Peyer's patch (tissue), 4 donors: ENCODE data around the gene EDN2. TPM values are rescaled to one million over a fixed set of nuclear protein-coding genes. Genes with fewer than 3 reads are reported as not detected.

Experiments
- DNase-seq, 3 donors: peaks; one replicate each; pipeline ENCODE4 v3.0.0-alpha.2; 2017 to 2019
- H3K27ac ChIP-seq, 4 donors: fragments of 200-600 bp; sonication (generic); one replicate each; pipeline ENCODE4 v1.5.1; 2016 to 2019
- H3K27me3 ChIP-seq, 2 donors: fragments of 200-600 bp; sonication (generic); one replicate each; pipeline ENCODE4 v1.5.1; 2019
- H3K36me3 ChIP-seq, 3 donors: fragments of 200-600 bp; sonication (generic); one replicate each; pipeline ENCODE4 v1.5.1; 2016 to 2019
- H3K4me1 ChIP-seq, 4 donors: fragments of 200-600 bp; sonication (generic); one replicate each; pipeline ENCODE4 v1.5.1; 2016 to 2019
- H3K4me3 ChIP-seq, 4 donors: fragments of 200-600 bp; sonication (generic); 1 replicate in 3 of 4; 2 replicates in 1 of 4; pipeline ENCODE4 v1.5.1; 2016 to 2019; ENCODE audit warnings: mild to moderate bottlenecking in 1 of 4
- H3K9me3 ChIP-seq, 4 donors: fragments of 200-600 bp; sonication (generic); one replicate each; pipeline ENCODE4 v1.5.1; 2016 to 2019; ENCODE audit warnings: mild to moderate bottlenecking in 1 of 4
- CTCF ChIP-seq, 6 experiments: fragments of 450-650 bp in 4 of 6; fragments of 200-600 bp in 2 of 6; sonication (generic) in 1 of 6; IDR thresholded peaks; one replicate each; pipeline ENCODE4 v1.5.1; 2017 to 2019; ENCODE audit warnings: antibody characterized with exemption in 6 of 6, mild to moderate bottlenecking in 3 of 6, moderate library complexity in 1 of 6
- POLR2A ChIP-seq, 2 donors: fragments of 450-650 bp; IDR thresholded peaks; one replicate each; pipeline ENCODE4 v1.5.1; 2017; ENCODE audit warnings: antibody characterized with exemption in 2 of 2, mild to moderate bottlenecking in 2 of 2, moderate library complexity in 2 of 2
- total RNA-seq, 4 donors: library from RNA; depleted of rRNA; stranded (reverse); fragments of >200 nt; gene quantifications; one replicate each; pipeline ENCODE4 v1.1.0, GENCODE V29; 2016

Gene EDN2
- total RNA-seq, 4 donors from 2014 or later = 43.2 to 75.0 (median 49.1) TPM; not detected in 1

DNA sequence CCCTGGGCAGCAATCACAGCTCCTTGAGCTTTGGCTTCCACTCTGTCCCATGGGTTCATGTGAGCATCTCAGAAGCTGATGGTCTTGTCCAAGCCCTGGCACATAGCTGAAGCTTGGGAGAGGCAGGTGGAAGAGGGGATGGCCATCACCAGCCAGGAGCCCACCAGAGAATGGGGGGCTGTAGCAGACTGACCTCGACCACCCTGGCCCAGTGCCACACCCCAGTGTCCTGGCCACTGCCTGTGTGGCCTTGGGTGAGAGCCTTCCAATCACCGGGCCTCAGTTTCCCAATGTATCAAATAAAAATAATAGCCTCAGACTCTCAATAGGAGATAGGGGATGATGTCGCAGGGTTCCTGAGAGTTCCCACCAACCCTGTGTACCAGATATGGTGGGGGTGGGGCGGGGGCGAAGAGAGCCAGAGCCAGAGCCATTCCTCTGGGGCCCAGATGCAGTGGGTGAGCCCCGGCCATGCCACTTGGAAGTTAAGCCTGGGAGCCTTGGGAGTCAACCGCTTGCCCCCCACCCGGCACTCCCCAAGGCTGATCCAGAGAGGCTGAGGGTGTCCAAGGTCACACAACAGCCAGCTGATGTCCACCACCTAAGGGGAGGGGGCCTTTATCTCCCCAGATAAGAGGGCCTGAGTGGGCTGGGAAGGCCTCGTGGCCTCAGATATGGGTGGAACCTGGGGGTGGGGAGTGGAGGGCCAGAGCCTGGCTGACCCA lies 9.3 kb upstream of the EDN2 start:
- TF ChIP-seq POLR2A (IDR thresholded peaks at IDR 0.05) (no peak), CTCF (IDR thresholded peaks at IDR 0.05) (no peak)

DNA sequence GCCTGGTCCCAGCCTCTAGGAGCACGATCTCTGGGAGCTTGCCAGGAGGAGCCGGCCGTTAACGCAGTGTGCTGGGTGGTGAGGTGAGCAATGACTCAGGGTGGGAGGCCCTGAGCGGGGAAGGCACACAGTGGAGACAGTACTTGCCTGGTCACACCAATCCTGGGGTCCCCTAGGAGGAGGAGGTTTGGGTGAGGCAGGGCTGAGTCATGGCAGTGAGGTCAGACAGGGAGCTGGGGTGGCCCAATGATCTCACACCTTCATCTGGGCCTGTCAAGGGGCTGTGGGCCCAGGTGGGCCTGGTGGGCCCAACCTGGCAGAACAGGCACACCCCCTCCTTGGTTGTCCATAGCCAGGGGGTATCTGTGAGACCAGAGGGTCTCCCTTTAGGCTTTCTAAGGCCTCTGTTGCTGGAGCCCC lies 8.6 kb upstream of the EDN2 start:
- H3K36me3 ChIP-seq = no peaks in the 10 kb centered on the region
- TF ChIP-seq POLR2A (IDR thresholded peaks at IDR 0.05) (no peak), CTCF (IDR thresholded peaks at IDR 0.05) (no peak)
- no peak for DNase-seq

More for the DNA sequence above, 9.3 kb upstream of the EDN2 start:
- no peak overlapping the region for H3K4me3 ChIP-seq
- no peak overlapping the region for H3K27ac ChIP-seq
- no peaks in the 10 kb centered on the region for H3K27me3 ChIP-seq
- H3K4me1 ChIP-seq = peaks cover 3 to 29% (median 11%) of the 10 kb centered on the region in 4 donors
- no peak for DNase-seq
- no peaks in the 10 kb centered on the region for H3K9me3 ChIP-seq
- H3K36me3 ChIP-seq = no peaks in the 10 kb centered on the region

DNA sequence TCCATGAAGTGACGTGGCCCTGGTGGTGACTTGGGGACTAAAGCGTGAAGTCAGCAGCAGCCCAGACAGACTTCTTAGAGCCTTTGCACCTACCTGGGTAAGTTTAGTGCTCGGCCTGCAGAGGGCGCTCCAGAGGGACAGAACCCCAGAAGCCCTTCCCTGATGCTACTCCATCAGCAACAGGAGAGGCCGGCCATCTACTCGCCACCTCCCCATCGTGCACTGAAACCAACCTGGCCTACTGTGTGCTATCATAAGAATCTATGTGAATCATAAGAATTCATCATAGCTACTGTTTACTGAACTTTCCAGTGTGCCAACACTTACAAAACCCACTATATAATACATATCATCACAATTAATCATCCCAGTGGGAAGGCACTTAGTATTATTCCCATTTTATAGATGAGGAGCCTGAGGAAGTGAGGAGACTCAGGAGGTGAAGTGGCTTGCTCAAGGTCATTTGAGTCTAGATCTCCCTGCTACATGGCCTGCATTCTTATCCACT lies 7.9 kb upstream of the EDN2 start:
- Histone ChIP-seq H3K4me3 (no peak overlapping the region), H3K36me3 (no peaks in the 10 kb centered on the region), H3K4me1 (peaks cover 3 to 21% (median 11%) of the 10 kb centered on the region in 4 donors), H3K27me3 (no peaks in the 10 kb centered on the region), H3K9me3 (no peaks in the 10 kb centered on the region), H3K27ac (no peak overlapping the region)
- TF ChIP-seq POLR2A (IDR thresholded peaks at IDR 0.05) (no peak), CTCF (IDR thresholded peaks at IDR 0.05) (peak in 4 of 6 experiments; percentile 36 to 71 (median 62))
- peak in 2 of 3 donors; percentile 71 to 81 for DNase-seq

More for the DNA sequence above, 8.6 kb upstream of the EDN2 start:
- peaks cover 3 to 22% (median 11%) of the 10 kb centered on the region in 4 donors for H3K4me1 ChIP-seq
- no peaks in the 10 kb centered on the region for H3K9me3 ChIP-seq
- H3K27me3 ChIP-seq = no peaks in the 10 kb centered on the region
- no peak overlapping the region for H3K27ac ChIP-seq
- H3K4me3 ChIP-seq = no peak overlapping the region

- peaks cover 0 to 8% (median 3%) of the 10 kb centered on the region in 4 donors for H3K4me1 ChIP-seq
- no peak for DNase-seq
- H3K9me3 ChIP-seq = no peaks in the 10 kb centered on the region
- H3K4me3 ChIP-seq = no peak overlapping the region
- H3K27me3 ChIP-seq = no peaks in the 10 kb centered on the region
- TF ChIP-seq POLR2A (IDR thresholded peaks at IDR 0.05) (no peak), CTCF (IDR thresholded peaks at IDR 0.05) (no peak)
- no peaks in the 10 kb centered on the region for H3K36me3 ChIP-seq
- no peak overlapping the region for H3K27ac ChIP-seq
Observed at GRCh38 chr1:41490911-41491310, 6.4 kb upstream of the EDN2 start.

- peaks cover 0 to 11% (median 0%) of the 10 kb centered on the region in 4 donors for H3K4me1 ChIP-seq
- no peak overlapping the region for H3K27ac ChIP-seq
- H3K4me3 ChIP-seq = no peak overlapping the region
- H3K27me3 ChIP-seq = no peaks in the 10 kb centered on the region
- no peaks in the 10 kb centered on the region for H3K9me3 ChIP-seq
- no peaks in the 10 kb centered on the region for H3K36me3 ChIP-seq
- no peak for DNase-seq
- TF ChIP-seq POLR2A (IDR thresholded peaks at IDR 0.05) (no peak), CTCF (IDR thresholded peaks at IDR 0.05) (no peak)
Observed at GRCh38 chr1:41489561-41489960, 5.1 kb upstream of the EDN2 start.
